ENCODE measurements around the gene DAP.
A peak's percentile ranks its signal among the peaks of the same experiment; 100 is the strongest.

Gene DAP

DNA sequence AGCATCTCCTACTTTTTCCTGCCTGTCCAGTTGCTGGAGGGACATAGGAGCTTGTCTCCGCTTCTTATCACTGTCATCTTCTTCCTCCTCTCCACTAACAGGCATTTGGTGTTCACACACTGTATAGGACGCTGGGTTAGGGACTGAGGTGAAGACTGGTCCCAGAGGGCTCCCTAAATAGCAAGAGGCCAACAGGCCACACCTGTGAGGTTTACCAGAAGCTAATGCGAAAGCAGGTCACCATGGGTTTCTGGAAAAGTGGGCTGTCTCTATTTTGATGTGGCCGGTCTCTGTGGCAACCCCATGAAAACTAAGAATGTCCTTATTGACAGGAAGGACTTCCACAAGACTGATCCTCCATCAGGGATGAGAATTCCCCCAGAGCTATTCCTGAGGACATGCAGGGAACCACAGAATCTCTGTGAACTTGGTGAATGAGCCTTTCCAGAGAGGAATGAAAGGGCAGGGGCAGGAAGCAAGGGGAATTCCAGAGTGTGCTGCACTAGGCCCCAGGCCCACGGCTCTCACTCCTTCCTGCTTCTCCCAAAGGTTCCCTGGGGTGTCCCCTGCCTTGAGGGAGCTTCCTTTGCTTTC is 61.7 kb downstream of the DAP start:
- H3K36me3 ChIP-seq, result no peaks in the 10 kb centered on the region
- intact Hi-C loops (cut with DNase I; ENCODE audit: low total_unique reads), result no loop called here
- no peak for DNase-seq
- no peaks in the 10 kb centered on the region for H3K9me3 ChIP-seq
- no peak overlapping the region for H3K4me3 ChIP-seq
- H3K27me3 ChIP-seq, result no peaks in the 10 kb centered on the region
- no peak overlapping the region for H3K27ac ChIP-seq
- peaks cover 0 to 34% (median 22%) of the 10 kb centered on the region in 4 donors for H3K4me1 ChIP-seq
- TF ChIP-seq, protein P1, sequence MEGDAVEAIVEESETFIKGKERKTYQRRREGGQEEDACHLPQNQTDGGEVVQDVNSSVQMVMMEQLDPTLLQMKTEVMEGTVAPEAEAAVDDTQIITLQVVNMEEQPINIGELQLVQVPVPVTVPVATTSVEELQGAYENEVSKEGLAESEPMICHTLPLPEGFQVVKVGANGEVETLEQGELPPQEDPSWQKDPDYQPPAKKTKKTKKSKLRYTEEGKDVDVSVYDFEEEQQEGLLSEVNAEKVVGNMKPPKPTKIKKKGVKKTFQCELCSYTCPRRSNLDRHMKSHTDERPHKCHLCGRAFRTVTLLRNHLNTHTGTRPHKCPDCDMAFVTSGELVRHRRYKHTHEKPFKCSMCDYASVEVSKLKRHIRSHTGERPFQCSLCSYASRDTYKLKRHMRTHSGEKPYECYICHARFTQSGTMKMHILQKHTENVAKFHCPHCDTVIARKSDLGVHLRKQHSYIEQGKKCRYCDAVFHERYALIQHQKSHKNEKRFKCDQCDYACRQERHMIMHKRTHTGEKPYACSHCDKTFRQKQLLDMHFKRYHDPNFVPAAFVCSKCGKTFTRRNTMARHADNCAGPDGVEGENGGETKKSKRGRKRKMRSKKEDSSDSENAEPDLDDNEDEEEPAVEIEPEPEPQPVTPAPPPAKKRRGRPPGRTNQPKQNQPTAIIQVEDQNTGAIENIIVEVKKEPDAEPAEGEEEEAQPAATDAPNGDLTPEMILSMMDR (IDR thresholded peaks at IDR 0.05), result no peak

- Histone ChIP-seq H3K4me1 (peaks cover 0 to 1% (median 0%) of the 10 kb centered on the region in 4 donors), H3K36me3 (no peaks in the 10 kb centered on the region), H3K9me3 (no peaks in the 10 kb centered on the region), H3K4me3 (no peak overlapping the region), H3K27ac (no peak overlapping the region), H3K27me3 (no peaks in the 10 kb centered on the region)
- DNase-seq, result no peak
- TF ChIP-seq, protein P1 (IDR thresholded peaks at IDR 0.05), result no peak
- intact Hi-C loops (cut with DNase I; ENCODE audit: low total_unique reads), result no loop called here
These were observed 65.1 kb downstream of the DAP start for GRCh38 chr5:10695759-10696543.

DNA sequence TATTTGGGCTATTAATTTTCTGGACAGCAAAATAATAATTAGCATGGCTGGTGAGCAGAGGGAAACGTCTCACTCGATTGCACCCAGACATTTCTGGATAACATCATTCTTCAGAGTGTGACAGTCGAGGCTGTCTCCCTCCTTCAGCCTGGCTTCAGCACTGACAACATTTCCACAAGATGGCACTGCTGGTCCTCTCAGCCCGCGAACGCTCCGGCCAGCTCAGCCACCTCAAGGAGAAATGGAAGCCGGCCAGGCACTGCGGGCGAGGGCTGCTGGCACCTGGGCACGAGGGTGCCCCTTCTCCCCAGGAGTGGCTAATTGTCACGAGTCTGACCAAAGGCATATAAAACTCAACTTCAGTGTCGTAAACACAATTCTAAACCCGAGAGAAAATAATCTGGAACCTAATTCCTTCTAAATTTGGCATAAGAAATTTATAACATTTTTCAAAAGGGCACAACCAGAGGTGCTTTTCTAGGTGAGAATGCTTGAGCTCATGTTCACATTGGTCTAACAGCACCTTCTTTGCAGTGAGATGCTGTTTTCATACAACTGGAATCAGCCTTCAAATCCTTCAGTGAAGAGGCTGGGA is 65.9 kb downstream of the DAP start:
- Histone ChIP-seq H3K27ac (no peak overlapping the region), H3K9me3 (no peaks in the 10 kb centered on the region), H3K36me3 (no peaks in the 10 kb centered on the region), H3K27me3 (no peaks in the 10 kb centered on the region), H3K4me3 (no peak overlapping the region), H3K4me1 (no peaks in the 10 kb centered on the region)
- peak; percentile 62 to 80 for DNase-seq
- intact Hi-C loops (cut with DNase I; ENCODE audit: low total_unique reads), result no loop called here
- TF ChIP-seq, protein P1 (IDR thresholded peaks at IDR 0.05), result peak; percentile 56 to 78

- intact Hi-C loops (cut with DNase I; ENCODE audit: low total_unique reads), result no loop called here
- no peak overlapping the region for H3K27ac ChIP-seq
- TF ChIP-seq, protein P1 (IDR thresholded peaks at IDR 0.05), result no peak
These were observed 68.9 kb downstream of the DAP start for GRCh38 chr5:10691826-10692785.

More at GRCh38 chr5:10691826-10692785, 68.9 kb downstream of the DAP start:
- Histone ChIP-seq H3K27me3 (no peaks in the 10 kb centered on the region), H3K4me1 (no peaks in the 10 kb centered on the region), H3K9me3 (no peaks in the 10 kb centered on the region), H3K4me3 (no peak overlapping the region), H3K36me3 (no peaks in the 10 kb centered on the region)
- no peak for DNase-seq

Data from tibial artery (tissue), 4 donors.